ENCODE measurements around the gene BCKDHA. TPM values are rescaled to one million over a fixed set of nuclear protein-coding genes. Genes with fewer than 3 reads are reported as not detected.

Gene BCKDHA
- total RNA-seq, 3 donors from 2014 or later (not counting 1 experiment from before 2014, with no cell fraction given) = 26.5 to 29.0 (median 28.3) TPM

GRCh38 chr19:41352279-41352608 lies 45.4 kb upstream of the BCKDHA start:
- peak overlapping the region; percentile 90 to 96 for H3K27ac Mint-ChIP-seq
- H3K27ac ChIP-seq (ENCODE audit: low read length) = peak overlapping the region; percentile 90
- ATAC-seq (no peak), DNase-seq (no peak)
- no peaks in the 10 kb centered on the region for H3K27me3 ChIP-seq (ENCODE audit: control insufficient read depth, insufficient read depth, low read length)
- H3K9me3 Mint-ChIP-seq = no peaks in the 10 kb centered on the region
- H3K4me3 Mint-ChIP-seq = peak overlapping the region; percentile 93
- no peak for TF ChIP-seq CTCF (IDR thresholded peaks at IDR 0.05)
- no peaks in the 10 kb centered on the region for H3K9me3 ChIP-seq (ENCODE audit: control insufficient read depth, insufficient read depth, low read length)
- H3K4me3 ChIP-seq (ENCODE audit: low read length) = peak overlapping the region; percentile 90
- peaks cover 7% of the 10 kb centered on the region for H3K36me3 Mint-ChIP-seq
- WGBS (ENCODE audit: insufficient coverage) = 0% methylated on average over 10 of the region's 12 CpGs
- peaks cover 7% of the 10 kb centered on the region for H3K36me3 ChIP-seq (ENCODE audit: control insufficient read depth, insufficient read depth, low read length)
- intact Hi-C loops (cut with micrococcal nuclease) = loop anchor here (1.0 to 5.0 kb wide), 2 partner anchors 45 to 89 kb away; no protein-coding TSS in a partner anchor
- H3K4me1 ChIP-seq (ENCODE audit: control insufficient read depth, insufficient read depth, low read length) = peaks cover 67% of the 10 kb centered on the region
- H3K27me3 Mint-ChIP-seq (ENCODE audit: low read depth in 2 of 2) = peaks cover 0 to 2% of the 10 kb centered on the region in 2 donors
- H3K4me1 Mint-ChIP-seq = peaks cover 56 to 71% of the 10 kb centered on the region in 2 donors

GRCh38 chr19:41352609-41353465 lies 44.8 kb upstream of the BCKDHA start:
- Mint-ChIP-seq H3K36me3 (peaks cover 7% of the 10 kb centered on the region), H3K27me3 (ENCODE audit: low read depth in 2 of 2) (peaks cover 0 to 2% of the 10 kb centered on the region in 2 donors), H3K4me3 (peak overlapping the region; percentile 93), H3K27ac (peak overlapping the region; percentile 90 to 96), H3K9me3 (no peaks in the 10 kb centered on the region), H3K4me1 (peaks cover 57 to 77% of the 10 kb centered on the region in 2 donors)
- TF ChIP-seq CTCF (IDR thresholded peaks at IDR 0.05) = peak; percentile 66
- under 1% methylated on average over 71 of the region's 71 CpGs for WGBS (ENCODE audit: insufficient coverage)
- peak; percentile 81 to 85 for DNase-seq
- Histone ChIP-seq H3K27me3 (ENCODE audit: control insufficient read depth, insufficient read depth, low read length) (no peaks in the 10 kb centered on the region), H3K4me1 (ENCODE audit: control insufficient read depth, insufficient read depth, low read length) (peaks cover 66% of the 10 kb centered on the region), H3K9me3 (ENCODE audit: control insufficient read depth, insufficient read depth, low read length) (no peaks in the 10 kb centered on the region), H3K36me3 (ENCODE audit: control insufficient read depth, insufficient read depth, low read length) (peaks cover 4% of the 10 kb centered on the region), H3K4me3 (ENCODE audit: low read length) (peak overlapping the region; percentile 90), H3K27ac (ENCODE audit: low read length) (peak overlapping the region; percentile 90)
- intact Hi-C loops (cut with micrococcal nuclease) = loop anchor here (1.0 to 5.0 kb wide), 2 partner anchors 46 to 90 kb away; no protein-coding TSS in a partner anchor
- peak; percentile 6 to 15 (median 9) for ATAC-seq

- Mint-ChIP-seq H3K4me1 (peaks cover 56 to 76% of the 10 kb centered on the region in 2 donors), H3K27me3 (ENCODE audit: low read depth in 2 of 2) (peaks cover 0 to 2% of the 10 kb centered on the region in 2 donors), H3K27ac (peak within 1 kb of the TSS; percentile 90 to 96), H3K9me3 (no peaks in the 10 kb centered on the region), H3K36me3 (peaks cover 7% of the 10 kb centered on the region), H3K4me3 (peak within 1 kb of the TSS; percentile 93)
- peak; percentile 84 for TF ChIP-seq CTCF (IDR thresholded peaks at IDR 0.05)
- Histone ChIP-seq H3K27me3 (ENCODE audit: control insufficient read depth, insufficient read depth, low read length) (no peaks in the 10 kb centered on the region), H3K27ac (ENCODE audit: low read length) (peak within 1 kb of the TSS; percentile 90), H3K4me1 (ENCODE audit: control insufficient read depth, insufficient read depth, low read length) (peaks cover 66% of the 10 kb centered on the region), H3K4me3 (ENCODE audit: low read length) (peak within 1 kb of the TSS; percentile 90), H3K36me3 (ENCODE audit: control insufficient read depth, insufficient read depth, low read length) (no peaks in the 10 kb centered on the region), H3K9me3 (ENCODE audit: control insufficient read depth, insufficient read depth, low read length) (no peaks in the 10 kb centered on the region)
- peak; percentile 92 to 97 for DNase-seq
- under 1% methylated on average over 73 of the region's 78 CpGs for WGBS (ENCODE audit: insufficient coverage)
- ATAC-seq = peak; percentile 64 to 88 (median 68)
- intact Hi-C loops (cut with micrococcal nuclease) = loop anchor here (1.0 to 5.0 kb wide), 3 partner anchors 11 to 149 kb away; partner anchors contain the start of gene B9D2
Measured at GRCh38 chr19:41353466-41354342, 43.9 kb upstream of the BCKDHA start, which contains the start of gene TGFB1. TGFB1 (minus strand) TSS chr19:41353922; CDS start chr19:41353044, 878 bp downstream.
